CD14-positive monocyte (primary cell): Measurements from ENCODE around the gene RAB43. TPM values are rescaled to one million over a fixed set of nuclear protein-coding genes. Genes with fewer than 3 reads are reported as not detected.
A peak's percentile ranks its signal among the peaks of the same experiment; 100 is the strongest.
"Not testable (repeated sequence)": the region's sequence is repeated elsewhere in the genome, so short reads cannot be mapped to it uniquely, and the experiment has no call there.

ENCODE experiments used
- DNase-seq, 3 donors: peaks; one replicate each; pipeline ENCODE4 v3.0.0-alpha.2; 2011 to 2022
- H2AFZ ChIP-seq: 2 replicates; pipeline ENCODE4 v1.6.0; 2012; ENCODE audit warnings: mild to moderate bottlenecking, low read depth, low read length, inconsistent platforms; ENCODE audit not compliant: insufficient read depth, poor library complexity, severe bottlenecking
- H3K27ac ChIP-seq, 2 donors: 1 replicate in 1 of 2; 2 replicates in 1 of 2; pipeline ENCODE4 v1.5.1; 2012 to 2013; ENCODE audit warnings: low read length in 2 of 2, control low read depth in 1 of 2, inconsistent platforms in 1 of 2, low read depth in 1 of 2, mild to moderate bottlenecking in 1 of 2
- H3K27me3 ChIP-seq, 2 donors: one replicate each; pipeline versions ENCODE4 v1.6.0 to v1.6.1; 2011 to 2013; ENCODE audit warnings: low read length in 2 of 2; ENCODE audit not compliant: control insufficient read depth in 2 of 2, insufficient read depth in 2 of 2
- H3K36me3 ChIP-seq, 2 donors: replicated peaks in 1 of 2; 1 replicate in 1 of 2; 2 replicates in 1 of 2; pipeline versions ENCODE4 v1.5.1 to v1.6.1; 2012 to 2013; ENCODE audit warnings: low read length in 2 of 2, control low read depth in 1 of 2, inconsistent platforms in 1 of 2, mild to moderate bottlenecking in 1 of 2; ENCODE audit not compliant: insufficient read depth in 2 of 2, control insufficient read depth in 1 of 2
- H3K4me1 ChIP-seq, 2 donors: 1 replicate in 1 of 2; 2 replicates in 1 of 2; pipeline versions ENCODE4 v1.5.1 to v1.6.1; 2012 to 2013; ENCODE audit warnings: low read length in 2 of 2, control low read depth in 1 of 2, inconsistent platforms in 1 of 2, mild to moderate bottlenecking in 1 of 2, moderate library complexity in 1 of 2; ENCODE audit not compliant: insufficient read depth in 2 of 2, control insufficient read depth in 1 of 2
- H3K4me2 ChIP-seq: replicated peaks from 2 replicates; pipeline ENCODE3; 2012; ENCODE audit warnings: low read length, moderate library complexity, mild to moderate bottlenecking; ENCODE audit not compliant: poor library complexity, severe bottlenecking; ENCODE audit errors: extremely low read depth
- H3K4me3 ChIP-seq, 3 experiments: fragments of 200-600 bp in 1 of 3; sonication (generic) in 1 of 3; replicated peaks in 1 of 3; 1 replicate in 2 of 3; 2 replicates in 1 of 3; pipeline ENCODE4 v1.5.1; 2011 to 2013; ENCODE audit warnings: low read length in 3 of 3, mild to moderate bottlenecking in 3 of 3, control low read depth in 2 of 3, low read depth in 2 of 3, inconsistent platforms in 1 of 3, moderate library complexity in 1 of 3
- H3K79me2 ChIP-seq: 2 replicates; pipeline ENCODE4 v1.6.0; 2012; ENCODE audit warnings: mild to moderate bottlenecking, control low read depth, inconsistent platforms, low read length, moderate library complexity; ENCODE audit not compliant: insufficient read depth
- H3K9ac ChIP-seq: 2 replicates; pipeline ENCODE4 v1.6.0; 2017; ENCODE audit warnings: low read length, mild to moderate bottlenecking; ENCODE audit not compliant: insufficient read depth, poor library complexity, severe bottlenecking
- H3K9me3 ChIP-seq, 2 donors: replicated peaks in 1 of 2; 1 replicate in 1 of 2; 2 replicates in 1 of 2; pipeline versions ENCODE4 v1.5.1 to v1.6.1; 2012 to 2013; ENCODE audit warnings: low read length in 2 of 2, control low read depth in 1 of 2; ENCODE audit not compliant: control insufficient read depth in 1 of 2, insufficient read depth in 1 of 2
- H4K20me1 ChIP-seq: 2 replicates; pipeline ENCODE4 v1.6.0; 2012; ENCODE audit warnings: mild to moderate bottlenecking, low read length, control low read depth, moderate library complexity; ENCODE audit not compliant: insufficient read depth
- H3K27ac Mint-ChIP-seq, 7 donors: one replicate each; pipeline ENCODE4 v1.8.0; 2020; ENCODE audit warnings: mild to moderate bottlenecking in 7 of 7, mixed read lengths in 7 of 7, moderate library complexity in 6 of 7, inconsistent platforms in 2 of 7
- H3K27me3 Mint-ChIP-seq, 3 donors: one replicate each; pipeline ENCODE4 v1.8.0; 2021 to 2022; ENCODE audit warnings: low read depth in 3 of 3, mild to moderate bottlenecking in 3 of 3, mixed read lengths in 3 of 3, moderate library complexity in 3 of 3, inconsistent platforms in 1 of 3
- H3K36me3 Mint-ChIP-seq, 2 donors: one replicate each; pipeline ENCODE4 v1.8.0; 2020; ENCODE audit warnings: mixed read lengths in 2 of 2, inconsistent platforms in 1 of 2, mild to moderate bottlenecking in 1 of 2
- H3K4me1 Mint-ChIP-seq: one replicate; pipeline ENCODE4 v1.8.0; 2020; ENCODE audit warnings: mild to moderate bottlenecking, mixed read lengths
- H3K4me3 Mint-ChIP-seq, 2 donors: one replicate each; pipeline ENCODE4 v1.8.0; 2020; ENCODE audit warnings: mild to moderate bottlenecking in 2 of 2, mixed read lengths in 2 of 2, moderate library complexity in 1 of 2
- H3K9me3 Mint-ChIP-seq, 7 donors: one replicate each; pipeline ENCODE4 v1.8.0; 2020 to 2022; ENCODE audit warnings: mixed read lengths in 7 of 7, mild to moderate bottlenecking in 6 of 7, moderate library complexity in 6 of 7, inconsistent platforms in 2 of 7
- CTCF ChIP-seq: fragments of 200-600 bp; IDR thresholded peaks from one replicate; pipeline ENCODE4 v1.8.0; 2022; ENCODE audit warnings: antibody characterized with exemption, mild to moderate bottlenecking
- WGBS: methylation state at CpG from one replicate; pipeline ENCODE4 v1.1.5; 2013; ENCODE audit warnings: missing lambda C conversion rate; ENCODE audit not compliant: insufficient coverage; 5-methylcytosine and 5-hydroxymethylcytosine counted together
- intact Hi-C, 2 donors: fragments of 100-400 bp; cut with micrococcal nuclease; formaldehyde crosslinking; loops; one replicate each; pipeline versions ENCODE4 v1.15.0 to v1.15.1; 2023
- polyA plus RNA-seq, 3 donors: library from polyadenylated mRNA; depleted of rRNA in 1 of 3; unstranded in 2 of 3; stranded (reverse) in 1 of 3; fragments of 300-500 nt in 2 of 3; fragments of >200 nt in 1 of 3; fragmentation: Illumina TruSeq in 2 of 3; gene quantifications; 1 replicate in 2 of 3; 2 replicates in 1 of 3; pipeline ENCODE4 v1.2.3, GENCODE V29; 2012 to 2021

RAB43 gene
- polyA plus RNA-seq, 3 donors: 7.1 to 15.5 (median 8.5) TPM

GRCh38 chr3:129068291-129068886, 53.2 kb downstream of the RAB43 start:
- Mint-ChIP-seq H3K36me3 (peaks cover 0 to 3% of the 10 kb centered on the region in 2 donors), H3K4me3 (peak overlapping the region; percentile 65 to 67), H3K27ac (no peak overlapping the region), H3K9me3 (peaks cover 6 to 16% (median 14%) of the 10 kb centered on the region in 7 donors), H3K27me3 (peaks cover 6 to 15% (median 11%) of the 10 kb centered on the region in 3 donors), H3K4me1 (peaks cover 6% of the 10 kb centered on the region)
- intact Hi-C loops: no loop called here
- no peaks in the 10 kb centered on the region for H3K36me3 ChIP-seq
- no peak for TF ChIP-seq CTCF
- no peaks in the 10 kb centered on the region for H3K79me2 ChIP-seq
- H4K20me1 ChIP-seq: no peaks in the 10 kb centered on the region
- 22% methylated on average over 35 of the region's 44 CpGs for WGBS
- DNase-seq: no peak
- H3K9ac ChIP-seq: peak overlapping the region; percentile 46
- peak overlapping the region; percentile 70 for H3K4me2 ChIP-seq
- no peak overlapping the region for H3K27ac ChIP-seq
- peak overlapping the region; percentile 16 to 66 (median 22) for H3K4me3 ChIP-seq
- peaks cover 4 to 9% of the 10 kb centered on the region in 2 donors for H3K4me1 ChIP-seq
- H2AFZ ChIP-seq: peak overlapping the region; percentile 77
- H3K27me3 ChIP-seq: peaks cover 0 to 3% of the 10 kb centered on the region in 2 donors
- H3K9me3 ChIP-seq: peaks cover 0 to 4% of the 10 kb centered on the region in 2 donors

GRCh38 chr3:129067719-129068118, 53.9 kb downstream of the RAB43 start:
- H3K4me2 ChIP-seq: peak overlapping the region; percentile 70
- H3K36me3 ChIP-seq, H3K4me3 ChIP-seq, H3K4me1 Mint-ChIP-seq, H3K27me3 ChIP-seq, H3K27ac ChIP-seq, DNase-seq, H3K27ac Mint-ChIP-seq, H3K9ac ChIP-seq, H2AFZ ChIP-seq, H3K9me3 ChIP-seq, H3K4me1 ChIP-seq, H4K20me1 ChIP-seq, H3K79me2 ChIP-seq, H3K36me3 Mint-ChIP-seq, intact Hi-C loops: not testable (repeated sequence)
- peak overlapping the region; percentile 64 to 65 for H3K4me3 Mint-ChIP-seq
- WGBS: no CpG with 5 or more reads among the region's 7 CpGs
- peaks cover 6 to 16% (median 14%) of the 10 kb centered on the region in 7 donors for H3K9me3 Mint-ChIP-seq
- H3K27me3 Mint-ChIP-seq: peaks cover 6 to 16% (median 11%) of the 10 kb centered on the region in 3 donors
